VCaP (cell line): ENCODE results near the gene OTOG.
A peak's percentile ranks its signal among the peaks of the same experiment; 100 is the strongest.

Source experiments
- H3K27ac ChIP-seq: fragments of 450-650 bp; 2 replicates; pipeline ENCODE4 v1.5.1; 2017
- TF ChIP-seq, protein P1 (sequence below): fragments of 450-650 bp; conservative IDR thresholded peaks from 2 replicates; pipeline ENCODE4 v1.5.1; 2017; ENCODE audit warnings: mild to moderate bottlenecking, moderate library complexity

Gene OTOG

GRCh38 chr11:17518366-17518765, 28.7 kb upstream of the OTOG start:
- H3K27ac ChIP-seq = no peak overlapping the region
- TF ChIP-seq, protein P1, sequence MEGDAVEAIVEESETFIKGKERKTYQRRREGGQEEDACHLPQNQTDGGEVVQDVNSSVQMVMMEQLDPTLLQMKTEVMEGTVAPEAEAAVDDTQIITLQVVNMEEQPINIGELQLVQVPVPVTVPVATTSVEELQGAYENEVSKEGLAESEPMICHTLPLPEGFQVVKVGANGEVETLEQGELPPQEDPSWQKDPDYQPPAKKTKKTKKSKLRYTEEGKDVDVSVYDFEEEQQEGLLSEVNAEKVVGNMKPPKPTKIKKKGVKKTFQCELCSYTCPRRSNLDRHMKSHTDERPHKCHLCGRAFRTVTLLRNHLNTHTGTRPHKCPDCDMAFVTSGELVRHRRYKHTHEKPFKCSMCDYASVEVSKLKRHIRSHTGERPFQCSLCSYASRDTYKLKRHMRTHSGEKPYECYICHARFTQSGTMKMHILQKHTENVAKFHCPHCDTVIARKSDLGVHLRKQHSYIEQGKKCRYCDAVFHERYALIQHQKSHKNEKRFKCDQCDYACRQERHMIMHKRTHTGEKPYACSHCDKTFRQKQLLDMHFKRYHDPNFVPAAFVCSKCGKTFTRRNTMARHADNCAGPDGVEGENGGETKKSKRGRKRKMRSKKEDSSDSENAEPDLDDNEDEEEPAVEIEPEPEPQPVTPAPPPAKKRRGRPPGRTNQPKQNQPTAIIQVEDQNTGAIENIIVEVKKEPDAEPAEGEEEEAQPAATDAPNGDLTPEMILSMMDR = no peak

GRCh38 chr11:17519061-17519885, 27.8 kb upstream of the OTOG start:
- TF ChIP-seq, protein P1 = no peak
- H3K27ac ChIP-seq = no peak overlapping the region

GRCh38 chr11:17521106-17521900, 25.8 kb upstream of the OTOG start:
- peak overlapping the region; percentile 68 for H3K27ac ChIP-seq
- TF ChIP-seq, protein P1 = no peak

DNA sequence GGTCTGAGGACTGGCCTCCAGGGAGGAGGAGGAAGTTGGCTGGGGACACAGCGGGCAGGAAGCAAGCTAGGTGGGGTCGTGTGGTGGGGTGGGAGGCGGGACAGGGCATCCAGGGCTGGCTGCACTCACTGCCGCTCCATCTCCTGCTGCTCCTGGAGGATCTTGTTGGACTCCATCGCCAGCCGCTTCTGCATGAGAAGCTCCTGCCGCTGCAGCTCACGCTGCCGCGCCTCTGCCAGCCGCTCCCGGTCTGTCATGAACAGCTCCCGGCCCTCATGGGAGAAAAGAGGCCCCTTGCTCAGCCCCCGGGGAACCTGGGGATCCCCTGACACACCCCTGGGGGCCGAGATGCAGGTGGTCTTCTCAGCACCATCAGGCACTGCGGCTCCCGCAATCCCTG, 24.4 kb upstream of the OTOG start:
- no peak overlapping the region for H3K27ac ChIP-seq
- TF ChIP-seq, protein P1 = no peak

DNA sequence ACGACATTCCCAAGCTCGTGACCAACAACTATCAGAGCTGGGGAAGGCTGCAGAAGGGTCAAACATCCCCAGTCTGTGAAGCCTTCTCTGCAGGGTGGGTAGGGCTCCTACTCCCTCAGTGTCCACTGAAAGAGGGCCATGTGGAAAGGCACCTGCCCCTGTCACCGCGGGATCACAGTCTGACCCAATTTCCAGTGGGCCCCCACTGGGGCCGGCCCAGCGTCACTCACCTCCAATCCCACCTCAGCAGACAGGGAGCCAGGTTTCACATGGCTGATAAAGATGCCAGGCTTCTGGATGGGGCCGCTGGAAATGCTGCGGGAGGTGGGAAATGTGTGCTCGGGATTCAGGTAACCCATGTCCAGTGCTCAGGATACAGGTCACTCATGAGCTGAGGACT, 22.8 kb upstream of the OTOG start:
- peak overlapping the region; percentile 24; the same call in 1 of the 2 replicates for H3K27ac ChIP-seq
- TF ChIP-seq, protein P1 = no peak

DNA sequence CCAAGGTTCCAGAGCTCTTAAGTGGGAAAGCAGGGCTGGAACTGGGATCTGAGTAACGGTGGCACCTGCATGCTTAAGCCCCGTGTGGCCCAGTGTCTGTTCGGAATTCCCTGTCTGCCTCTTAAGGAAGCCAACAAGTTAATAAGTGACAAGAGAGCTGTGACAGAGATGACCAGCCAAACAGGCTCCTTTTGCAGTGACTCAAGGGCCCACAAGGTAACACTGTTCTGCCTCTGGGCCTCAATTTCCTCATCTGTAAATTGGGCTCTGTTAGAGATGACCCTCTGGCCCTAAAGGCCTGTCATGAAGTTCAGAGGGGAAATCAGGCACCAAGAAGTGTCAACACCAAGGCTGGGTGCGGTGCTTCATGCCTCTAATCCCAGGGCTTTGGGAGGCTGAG, 21.5 kb upstream of the OTOG start:
- TF ChIP-seq, protein P1 = no peak
- peak overlapping the region; percentile 24; the same call in 1 of the 2 replicates for H3K27ac ChIP-seq

GRCh38 chr11:17526326-17526725, 20.7 kb upstream of the OTOG start:
- TF ChIP-seq, protein P1 = no peak
- H3K27ac ChIP-seq = no peak overlapping the region; the same call in 1 of the 2 replicates
